ENCODE results near the gene ADAP1. TPM values are rescaled to one million over a fixed set of nuclear protein-coding genes. Genes with fewer than 3 reads are reported as not detected.
A peak's percentile ranks its signal among the peaks of the same experiment; 100 is the strongest.

Gene ADAP1
- polyA plus RNA-seq, 3 donors, result 49.1 to 117 (median 72.2) TPM

DNA sequence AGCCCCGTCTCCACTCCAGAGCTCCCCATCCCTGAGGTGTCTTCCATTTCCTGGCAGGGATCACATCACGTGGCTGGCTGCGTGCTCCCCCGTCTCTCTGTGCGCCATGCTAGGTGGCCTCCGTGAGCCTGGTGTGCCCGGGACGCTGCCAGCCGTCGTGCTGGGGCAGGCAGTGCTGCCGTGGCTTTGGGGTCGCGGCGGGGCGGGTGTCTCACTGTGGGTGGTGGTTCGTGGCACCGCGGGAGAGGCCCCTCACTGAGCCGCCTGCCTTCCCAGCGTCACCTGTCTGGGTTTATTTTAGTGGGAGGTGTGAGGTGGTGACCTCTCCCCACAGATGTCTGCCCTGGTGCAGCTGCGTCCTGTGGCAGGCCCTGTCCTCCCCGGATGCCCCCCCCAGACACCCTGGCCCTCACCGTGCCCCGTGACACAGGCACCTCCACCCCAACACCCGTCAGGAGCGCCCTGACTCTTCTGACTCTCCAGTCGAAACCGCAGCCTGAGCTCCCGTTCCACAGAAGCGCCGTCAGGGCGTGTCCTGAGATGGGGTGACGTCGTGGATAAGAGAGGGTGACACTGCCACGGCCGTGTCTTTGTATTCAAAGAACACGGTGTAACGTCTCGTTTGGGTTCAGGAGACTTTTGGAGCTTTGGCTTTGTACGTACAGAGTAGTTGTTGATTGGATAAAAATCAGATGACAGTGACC is 60.2 kb downstream of the ADAP1 start:
- peaks cover 12% of the 10 kb centered on the region for H3K79me2 ChIP-seq (ENCODE audit: insufficient read depth, low read length)
- no peak overlapping the region for H3K9ac ChIP-seq (ENCODE audit: insufficient read depth, low read length, poor library complexity, severe bottlenecking)
- DNase-seq, result no peak
- H3K27ac Mint-ChIP-seq, result peak overlapping the region in 4 of 7 donors; percentile 20 to 63 (median 44)
- no peaks in the 10 kb centered on the region for H3K4me1 Mint-ChIP-seq
- peaks cover 64 to 86% of the 10 kb centered on the region in 2 donors for H3K36me3 Mint-ChIP-seq
- peaks cover 0 to 5% (median 0%) of the 10 kb centered on the region in 3 donors for H3K27me3 Mint-ChIP-seq (ENCODE audit: low read depth in 3 of 3)
- WGBS (ENCODE audit: insufficient coverage), result 90% methylated on average over 36 of the region's 40 CpGs
- peaks cover 89 to 92% of the 10 kb centered on the region in 2 donors for H3K36me3 ChIP-seq (replicated peaks in 1 of 2; ENCODE audit: control insufficient read depth in 1 of 2, insufficient read depth in 2 of 2, low read length in 2 of 2)
- TF ChIP-seq CTCF (IDR thresholded peaks at IDR 0.05), result no peak
- no peaks in the 10 kb centered on the region for H3K9me3 ChIP-seq (replicated peaks in 1 of 2; ENCODE audit: control insufficient read depth in 1 of 2, insufficient read depth in 1 of 2, low read length in 2 of 2)
- H3K4me2 ChIP-seq (replicated peaks; ENCODE audit: extremely low read depth, low read length, poor library complexity, severe bottlenecking), result no peak overlapping the region
- H4K20me1 ChIP-seq (ENCODE audit: insufficient read depth, low read length), result peaks cover 97% of the 10 kb centered on the region
- no peaks in the 10 kb centered on the region for H3K4me1 ChIP-seq (ENCODE audit: control insufficient read depth in 1 of 2, insufficient read depth in 2 of 2, low read length in 2 of 2)
- peaks cover 0 to 4% (median under 1%) of the 10 kb centered on the region in 7 donors for H3K9me3 Mint-ChIP-seq
- no peak overlapping the region for H3K4me3 Mint-ChIP-seq
- no peak overlapping the region for H3K27ac ChIP-seq (ENCODE audit: low read depth in 1 of 2, low read length in 2 of 2)
- H3K4me3 ChIP-seq (replicated peaks in 1 of 3; ENCODE audit: low read depth in 2 of 3, low read length in 3 of 3), result no peak overlapping the region
- H3K27me3 ChIP-seq (ENCODE audit: control insufficient read depth in 2 of 2, insufficient read depth in 2 of 2, low read length in 2 of 2), result no peaks in the 10 kb centered on the region
- H2AFZ ChIP-seq (ENCODE audit: insufficient read depth, low read depth, low read length, poor library complexity, severe bottlenecking), result no peak overlapping the region
- intact Hi-C loops (cut with micrococcal nuclease), result no loop called here

DNA sequence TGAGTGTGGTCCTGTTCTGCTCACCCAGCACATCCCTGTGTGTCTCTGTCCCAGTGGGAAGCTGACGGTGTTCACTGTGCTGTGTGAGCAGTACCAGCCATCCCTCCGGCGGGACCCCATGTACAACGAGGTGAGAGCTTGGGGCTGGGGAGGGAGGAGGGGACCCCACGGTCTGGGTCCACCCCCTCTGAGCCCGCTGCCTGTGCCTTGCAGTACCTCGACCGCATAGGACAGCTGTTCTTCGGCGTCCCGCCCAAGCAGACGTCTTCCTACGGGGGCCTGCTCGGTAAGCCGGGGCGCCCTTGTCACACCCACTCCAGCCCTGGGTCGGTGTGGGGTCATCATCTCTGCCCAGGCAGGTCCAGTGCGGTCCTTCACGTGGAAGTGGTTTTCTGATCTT is 60.8 kb downstream of the ADAP1 start:
- Histone ChIP-seq H3K36me3 (replicated peaks in 1 of 2; ENCODE audit: control insufficient read depth in 1 of 2, insufficient read depth in 2 of 2, low read length in 2 of 2) (peaks cover 89 to 92% of the 10 kb centered on the region in 2 donors), H2AFZ (ENCODE audit: insufficient read depth, low read depth, low read length, poor library complexity, severe bottlenecking) (no peak overlapping the region), H3K27ac (ENCODE audit: low read depth in 1 of 2, low read length in 2 of 2) (no peak overlapping the region), H3K4me2 (replicated peaks; ENCODE audit: extremely low read depth, low read length, poor library complexity, severe bottlenecking) (no peak overlapping the region), H3K27me3 (ENCODE audit: control insufficient read depth in 2 of 2, insufficient read depth in 2 of 2, low read length in 2 of 2) (no peaks in the 10 kb centered on the region), H3K4me1 (ENCODE audit: control insufficient read depth in 1 of 2, insufficient read depth in 2 of 2, low read length in 2 of 2) (no peaks in the 10 kb centered on the region), H3K4me3 (replicated peaks in 1 of 3; ENCODE audit: low read depth in 2 of 3, low read length in 3 of 3) (no peak overlapping the region), H3K9ac (ENCODE audit: insufficient read depth, low read length, poor library complexity, severe bottlenecking) (no peak overlapping the region), H4K20me1 (ENCODE audit: insufficient read depth, low read length) (peaks cover 97% of the 10 kb centered on the region), H3K9me3 (replicated peaks in 1 of 2; ENCODE audit: control insufficient read depth in 1 of 2, insufficient read depth in 1 of 2, low read length in 2 of 2) (no peaks in the 10 kb centered on the region), H3K79me2 (ENCODE audit: insufficient read depth, low read length) (peaks cover 13% of the 10 kb centered on the region)
- Mint-ChIP-seq H3K9me3 (peaks cover 0 to 4% (median 2%) of the 10 kb centered on the region in 7 donors), H3K27me3 (ENCODE audit: low read depth in 3 of 3) (peaks cover 0 to 5% (median 0%) of the 10 kb centered on the region in 3 donors), H3K36me3 (peaks cover 63 to 84% of the 10 kb centered on the region in 2 donors), H3K27ac (peak overlapping the region in 2 of 7 donors; percentile 13 to 20), H3K4me3 (no peak overlapping the region), H3K4me1 (no peaks in the 10 kb centered on the region)
- DNase-seq, result no peak
- intact Hi-C loops (cut with micrococcal nuclease), result no loop called here
- WGBS (ENCODE audit: insufficient coverage), result 93% methylated on average over 17 of the region's 19 CpGs
- TF ChIP-seq CTCF (IDR thresholded peaks at IDR 0.05), result no peak
